GM12875 (cell line): ENCODE data around the gene C1orf167.

Experiments used
- H3K4me3 ChIP-seq: one replicate; pipeline ENCODE4 v1.5.1; 2011; ENCODE audit warnings: low read depth, low read length, control low read depth
- TF ChIP-seq, protein P1 (sequence below): IDR thresholded peaks from 2 replicates; pipeline ENCODE4 v1.5.1; 2011; ENCODE audit warnings: low read depth, mild to moderate bottlenecking, control low read depth, inconsistent platforms, low read length, moderate library complexity, borderline replicate concordance; ENCODE audit not compliant: insufficient read depth

The C1orf167 gene

DNA sequence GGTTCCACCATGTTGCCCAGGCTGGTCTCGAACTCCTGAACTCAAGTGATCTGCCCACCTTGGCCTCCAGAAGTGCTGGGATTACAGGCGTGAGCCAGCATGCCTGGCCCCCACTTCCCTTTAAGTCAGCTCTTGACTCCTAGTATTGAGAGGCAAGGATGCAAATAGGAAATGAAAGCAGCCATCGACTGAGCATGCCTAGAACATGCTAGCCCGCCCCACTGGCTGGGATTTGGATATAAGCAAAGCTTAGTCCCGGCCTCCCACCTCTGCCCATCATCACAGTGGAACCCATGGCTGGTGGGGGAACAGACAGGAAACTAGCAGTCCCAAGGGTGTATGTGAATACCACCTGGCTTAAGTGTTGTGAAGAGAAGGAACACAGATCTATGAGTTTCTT lies 10.5 kb downstream of the C1orf167 start:
- TF ChIP-seq, protein P1, sequence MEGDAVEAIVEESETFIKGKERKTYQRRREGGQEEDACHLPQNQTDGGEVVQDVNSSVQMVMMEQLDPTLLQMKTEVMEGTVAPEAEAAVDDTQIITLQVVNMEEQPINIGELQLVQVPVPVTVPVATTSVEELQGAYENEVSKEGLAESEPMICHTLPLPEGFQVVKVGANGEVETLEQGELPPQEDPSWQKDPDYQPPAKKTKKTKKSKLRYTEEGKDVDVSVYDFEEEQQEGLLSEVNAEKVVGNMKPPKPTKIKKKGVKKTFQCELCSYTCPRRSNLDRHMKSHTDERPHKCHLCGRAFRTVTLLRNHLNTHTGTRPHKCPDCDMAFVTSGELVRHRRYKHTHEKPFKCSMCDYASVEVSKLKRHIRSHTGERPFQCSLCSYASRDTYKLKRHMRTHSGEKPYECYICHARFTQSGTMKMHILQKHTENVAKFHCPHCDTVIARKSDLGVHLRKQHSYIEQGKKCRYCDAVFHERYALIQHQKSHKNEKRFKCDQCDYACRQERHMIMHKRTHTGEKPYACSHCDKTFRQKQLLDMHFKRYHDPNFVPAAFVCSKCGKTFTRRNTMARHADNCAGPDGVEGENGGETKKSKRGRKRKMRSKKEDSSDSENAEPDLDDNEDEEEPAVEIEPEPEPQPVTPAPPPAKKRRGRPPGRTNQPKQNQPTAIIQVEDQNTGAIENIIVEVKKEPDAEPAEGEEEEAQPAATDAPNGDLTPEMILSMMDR: no peak
- no peak overlapping the region for H3K4me3 ChIP-seq

DNA sequence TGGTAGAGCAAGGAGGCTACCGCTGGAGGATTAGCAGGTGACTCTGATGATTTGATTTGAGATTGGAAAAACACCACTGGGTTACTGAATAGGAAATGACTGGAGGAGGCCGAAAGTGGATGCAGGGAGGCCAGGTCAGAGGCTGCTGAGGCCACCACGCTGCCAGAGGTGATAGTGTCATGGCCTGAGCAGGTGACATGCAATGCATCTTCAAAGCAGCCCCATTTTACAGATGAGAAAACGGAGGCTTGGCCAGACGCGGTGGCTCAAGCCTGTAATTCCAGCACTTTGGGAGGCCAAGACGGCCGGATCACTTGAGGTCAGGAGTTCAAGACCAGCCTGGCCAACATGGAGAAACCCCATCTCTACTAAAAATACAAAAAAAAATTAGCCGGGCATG lies 12.8 kb downstream of the C1orf167 start:
- no peak overlapping the region for H3K4me3 ChIP-seq
- TF ChIP-seq, protein P1: no peak

DNA sequence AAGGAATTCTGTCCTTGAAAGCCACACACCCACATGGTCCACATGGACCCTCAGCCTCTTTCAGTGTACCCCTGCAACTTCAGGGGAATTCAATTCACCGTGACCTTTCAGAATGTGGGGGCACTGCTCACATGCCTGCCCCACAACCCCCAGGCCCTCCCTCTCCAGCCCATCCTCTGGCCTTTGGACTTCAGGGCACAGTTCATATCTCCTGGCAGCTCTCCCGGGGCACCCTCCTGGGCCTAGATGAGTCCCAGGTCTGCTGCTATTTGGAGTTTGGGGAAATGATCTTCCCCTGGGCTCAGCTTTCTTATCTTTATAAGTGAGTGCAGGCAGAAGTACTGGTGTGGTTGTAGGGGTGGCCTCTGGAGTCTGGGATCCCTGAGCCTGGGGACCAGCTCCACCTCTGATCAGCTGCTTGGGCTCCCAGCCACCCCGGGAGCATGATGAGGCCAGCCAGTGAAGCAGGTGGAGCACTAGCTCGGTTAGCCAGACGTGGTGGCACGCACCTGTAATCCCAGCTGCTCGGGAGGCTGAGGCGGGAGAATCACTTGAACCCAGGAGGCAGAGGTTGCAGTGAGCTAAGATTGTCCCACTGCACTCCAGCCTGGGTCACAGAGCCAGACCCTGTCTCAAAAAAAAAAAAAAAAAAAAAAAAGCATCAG lies 15.8 kb downstream of the C1orf167 start:
- TF ChIP-seq, protein P1: no peak
- no peak overlapping the region for H3K4me3 ChIP-seq

DNA sequence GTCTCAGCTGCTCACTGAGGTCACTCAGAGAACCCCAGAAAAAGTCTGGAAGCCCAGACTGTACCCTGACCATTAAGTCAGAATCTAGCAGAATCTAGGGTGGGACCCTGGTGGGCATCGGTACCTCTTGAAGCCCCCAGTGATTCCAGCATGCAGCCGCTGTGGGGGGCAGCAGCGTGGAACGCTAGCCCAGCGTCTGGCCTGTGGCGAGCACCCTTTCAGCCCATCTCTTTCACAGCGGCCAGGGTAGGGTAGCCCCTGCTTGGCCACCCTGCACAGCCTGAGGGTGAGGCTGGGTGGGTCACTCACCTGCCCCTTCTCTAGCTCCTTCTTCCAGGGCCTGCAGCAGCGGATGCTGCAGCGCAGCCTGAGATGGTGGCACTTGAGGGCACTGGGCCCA lies 16.3 kb downstream of the C1orf167 start:
- no peak overlapping the region for H3K4me3 ChIP-seq
- TF ChIP-seq, protein P1: no peak

DNA sequence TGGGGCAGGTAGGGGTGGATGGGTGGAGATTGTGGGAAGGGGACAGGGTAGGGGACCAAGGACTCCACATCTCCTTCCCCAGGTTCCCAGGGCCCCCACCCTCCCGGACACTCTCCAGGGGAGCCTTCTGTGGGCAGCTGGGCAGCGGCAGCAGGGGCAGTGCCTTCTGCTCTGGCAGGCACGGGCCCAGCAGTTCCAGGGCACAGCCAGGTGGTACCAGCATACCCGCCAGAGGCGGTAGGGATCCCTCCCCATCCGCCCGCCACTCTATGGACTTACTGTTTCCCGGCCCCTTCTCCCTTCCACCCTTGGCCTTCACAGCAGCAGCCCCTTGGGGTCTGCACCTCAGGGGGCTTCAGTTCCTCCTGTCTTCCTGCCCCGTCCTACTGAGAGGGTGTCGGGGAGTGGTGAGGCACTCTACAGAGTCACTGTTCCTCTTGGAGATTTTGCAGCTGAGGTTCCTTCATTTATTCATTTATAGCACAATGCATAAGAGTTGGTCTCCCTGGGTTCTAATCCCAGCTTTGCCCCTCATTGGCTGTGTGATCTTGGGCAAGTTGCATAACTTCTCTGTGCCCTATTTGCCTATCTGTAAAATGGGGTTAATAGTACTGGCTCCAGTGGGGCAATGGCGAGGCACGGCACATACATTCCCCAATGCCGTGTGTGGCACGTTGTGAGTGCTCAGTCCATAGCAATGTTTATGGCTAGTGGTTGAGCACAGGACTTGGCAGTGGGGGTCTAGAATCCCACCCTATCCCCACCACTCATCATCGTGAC lies 17.0 kb downstream of the C1orf167 start:
- no peak overlapping the region for H3K4me3 ChIP-seq
- TF ChIP-seq, protein P1: no peak

DNA sequence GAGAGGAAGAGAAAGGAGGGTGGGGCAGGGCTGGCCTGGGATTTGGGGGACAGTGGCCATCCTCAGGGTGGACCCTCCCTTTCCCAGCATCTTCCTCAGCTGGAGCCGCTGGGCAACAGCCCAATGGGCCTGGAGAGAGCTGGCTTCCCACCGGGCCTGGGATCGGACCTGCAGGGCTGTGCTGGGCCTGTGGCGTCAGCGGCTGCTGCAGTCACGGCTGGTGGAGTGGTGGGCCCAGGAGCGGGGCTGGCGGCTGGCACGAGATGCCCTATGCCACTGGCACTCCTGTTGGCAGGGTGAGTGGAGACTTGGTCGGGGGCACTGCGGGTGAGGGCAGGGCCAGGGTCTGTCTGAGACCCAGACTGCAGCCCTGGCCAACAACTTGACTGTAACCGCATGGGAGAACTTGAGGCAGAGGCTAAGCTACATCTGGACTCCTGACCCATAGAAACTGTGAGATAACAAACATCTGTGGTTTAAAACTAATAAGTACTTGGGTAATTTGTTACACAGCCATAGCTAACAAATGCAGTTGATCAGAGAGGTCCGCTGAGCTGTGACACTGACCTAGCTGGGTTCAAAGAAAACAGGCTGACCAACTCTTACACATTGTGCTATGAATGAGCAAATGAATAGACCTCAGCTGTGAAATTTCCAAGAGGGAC lies 17.9 kb downstream of the C1orf167 start:
- no peak overlapping the region for H3K4me3 ChIP-seq
- TF ChIP-seq, protein P1: no peak
